IPS DF 4.7 (cell line): ENCODE results near the gene JAG2.

ENCODE experiments used
- DNase-seq: peaks from one replicate; pipeline ENCODE4 v3.0.0-alpha.2; 2013; ENCODE audit warnings: low spot score; ENCODE audit errors: extremely low read depth

Gene JAG2

DNA sequence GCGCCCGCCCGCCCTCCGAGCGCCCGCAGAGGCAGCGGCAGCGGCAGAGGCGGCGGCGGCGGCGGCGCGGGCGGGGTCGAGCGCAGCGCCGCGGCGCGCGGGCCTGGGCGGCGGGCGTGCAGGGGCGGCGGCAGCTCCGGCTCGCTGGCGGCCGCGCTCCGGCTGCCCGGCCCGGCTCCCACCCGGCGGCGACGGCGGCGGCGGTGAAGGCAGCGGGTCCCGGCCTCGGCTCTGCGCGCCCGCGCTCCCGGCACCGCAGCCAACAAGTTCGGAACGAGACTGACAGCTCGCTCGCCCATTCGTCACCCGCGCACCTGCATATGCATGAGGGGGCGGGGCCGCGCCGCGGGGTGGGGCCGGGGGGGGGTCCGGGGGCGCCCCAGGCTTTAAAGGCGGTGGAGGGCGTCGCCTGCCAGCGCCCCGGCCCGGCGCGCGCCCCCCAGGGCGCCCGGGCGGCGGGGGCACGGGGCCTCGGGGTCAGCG, at the start of gene JAG2:
Gene JAG2 (minus strand): TSS at position 281 of the 483 bp plus-strand sequence. CDS start 356 bp downstream, outside the sequence.
- no peak for DNase-seq

GRCh38 chr14:105217774-105218173, 49.2 kb upstream of the JAG2 start:
- DNase-seq: no peak

DNA sequence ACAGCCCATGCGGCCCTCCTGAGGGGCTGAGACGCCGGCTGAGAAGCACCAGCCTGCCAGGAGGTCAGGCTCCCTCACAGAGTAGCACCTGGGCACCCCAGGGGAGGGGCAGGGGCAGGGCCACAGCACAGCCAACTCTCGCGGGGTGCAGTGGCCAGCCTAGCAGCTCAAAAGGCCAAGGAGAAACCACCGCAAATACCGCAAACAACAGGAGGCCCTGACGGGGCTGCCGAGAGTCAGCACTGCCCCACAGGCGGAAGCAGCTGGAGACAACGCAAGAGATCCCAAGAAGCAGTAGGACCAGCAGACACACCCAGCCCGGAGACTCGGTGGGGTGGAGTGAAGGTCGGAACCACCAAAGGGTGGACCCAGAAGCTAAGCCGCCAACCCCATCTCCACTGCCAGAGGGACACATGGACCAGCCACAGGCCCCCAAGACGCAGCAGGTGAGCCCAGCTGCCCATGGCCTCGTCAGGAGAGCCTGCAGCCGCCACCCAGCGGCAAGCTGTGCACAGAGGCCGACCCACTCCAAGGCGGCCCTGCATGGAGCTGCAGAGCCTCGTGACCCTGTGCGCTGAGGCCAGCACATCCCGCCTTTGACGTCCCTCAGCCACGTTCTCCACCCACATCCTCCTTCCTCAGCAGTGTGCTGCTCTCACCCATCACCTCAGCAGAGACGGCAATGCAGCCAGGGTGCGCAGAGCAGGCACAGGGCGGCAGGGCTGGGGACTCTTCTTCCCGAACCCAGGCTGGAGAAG, 48.1 kb upstream of the JAG2 start:
- no peak for DNase-seq

GRCh38 chr14:105215602-105216001, 47.0 kb upstream of the JAG2 start:
- DNase-seq: no peak

GRCh38 chr14:105214324-105214915, 45.8 kb upstream of the JAG2 start:
- DNase-seq: no peak

DNA sequence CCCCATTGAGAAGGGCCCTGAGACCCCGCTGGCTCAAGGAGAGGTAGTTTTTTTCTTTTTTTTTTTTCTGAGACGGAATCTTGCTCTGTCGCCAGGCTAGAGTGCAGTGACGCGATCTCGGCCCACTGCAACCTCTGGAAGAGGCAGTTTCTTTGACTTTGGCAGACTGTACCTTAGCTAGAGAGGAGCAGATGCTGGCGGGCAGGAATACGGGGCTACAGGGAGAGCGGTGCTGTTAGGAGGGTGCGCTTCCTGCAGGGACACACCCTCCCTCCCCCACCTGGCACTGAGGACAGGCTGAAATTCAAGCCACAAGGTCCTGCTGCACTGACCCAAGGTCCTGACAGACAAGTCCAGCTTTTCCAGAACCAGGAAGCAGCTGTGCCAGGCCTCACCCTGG, 44.8 kb upstream of the JAG2 start:
- no peak for DNase-seq

DNA sequence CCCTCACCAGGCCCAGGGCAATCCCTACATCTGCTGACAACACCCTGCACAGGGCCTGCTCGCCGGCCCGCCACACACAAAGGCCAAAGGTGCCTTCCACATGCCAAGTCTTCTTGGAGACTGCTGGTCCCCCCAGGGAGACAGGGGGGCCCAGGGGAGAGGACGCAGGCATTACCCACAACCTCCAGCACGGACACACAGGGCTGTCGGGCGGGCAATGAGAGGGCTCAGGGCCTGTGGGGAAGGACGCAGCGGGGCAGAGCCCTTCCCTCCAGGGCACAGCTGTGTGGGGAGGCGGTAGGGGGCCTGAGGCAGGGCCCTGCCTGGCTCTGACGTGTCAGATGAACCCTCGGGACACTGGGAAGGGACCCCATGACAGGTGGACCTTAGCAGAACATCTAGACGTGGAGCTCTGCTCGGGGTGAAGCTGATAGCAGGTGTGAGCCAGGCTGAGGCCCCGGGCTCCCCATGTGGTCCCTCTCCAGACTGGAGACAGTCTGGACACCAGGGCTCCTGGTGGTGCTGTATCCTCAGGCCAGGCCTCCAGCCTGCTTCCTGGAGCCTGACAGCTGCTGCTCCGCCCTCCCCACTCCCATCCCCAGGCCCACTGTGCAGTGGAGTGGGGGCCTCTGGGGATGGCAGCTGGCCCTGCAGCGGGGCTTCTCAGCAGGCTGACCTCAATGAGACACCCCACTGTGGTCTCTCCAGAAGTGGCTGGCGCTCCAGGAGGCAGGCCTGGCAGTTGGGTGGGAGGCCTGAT, 44.1 kb upstream of the JAG2 start:
- no peak for DNase-seq

GRCh38 chr14:105211758-105212089, 43.1 kb upstream of the JAG2 start:
- DNase-seq: no peak

DNA sequence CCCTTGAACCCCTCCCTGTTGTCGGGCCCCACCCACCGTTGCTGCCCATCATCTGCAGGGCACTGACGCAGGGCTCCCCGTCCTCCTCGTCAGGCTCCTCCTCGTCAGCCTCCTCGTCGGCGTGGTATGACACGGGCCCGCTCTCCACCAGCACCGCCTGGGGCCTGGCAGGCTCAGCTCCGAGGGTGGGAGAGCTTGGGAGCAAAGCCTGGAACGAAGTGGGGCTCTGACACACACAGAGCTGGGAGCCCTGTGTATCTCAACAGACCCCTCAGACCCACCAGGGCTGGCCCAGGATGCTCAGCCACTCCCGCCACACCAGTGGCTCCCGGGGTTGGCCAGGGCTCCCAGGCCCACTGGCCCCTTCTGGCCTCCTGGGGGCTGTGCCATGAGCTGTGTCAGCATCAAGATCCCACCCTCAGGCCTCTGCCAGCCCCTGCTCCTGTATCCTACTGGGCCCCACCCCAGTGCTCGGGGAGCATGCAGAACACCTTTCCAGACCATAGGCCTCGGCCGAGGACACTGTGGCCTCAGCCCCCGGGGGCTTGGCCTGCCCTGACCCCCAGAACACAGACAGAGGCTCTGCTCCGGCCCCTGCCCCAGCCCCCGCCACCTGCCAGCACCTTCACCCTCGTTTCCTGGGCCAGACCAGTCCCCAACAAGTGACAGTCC, 42.6 kb upstream of the JAG2 start:
- DNase-seq: no peak

DNA sequence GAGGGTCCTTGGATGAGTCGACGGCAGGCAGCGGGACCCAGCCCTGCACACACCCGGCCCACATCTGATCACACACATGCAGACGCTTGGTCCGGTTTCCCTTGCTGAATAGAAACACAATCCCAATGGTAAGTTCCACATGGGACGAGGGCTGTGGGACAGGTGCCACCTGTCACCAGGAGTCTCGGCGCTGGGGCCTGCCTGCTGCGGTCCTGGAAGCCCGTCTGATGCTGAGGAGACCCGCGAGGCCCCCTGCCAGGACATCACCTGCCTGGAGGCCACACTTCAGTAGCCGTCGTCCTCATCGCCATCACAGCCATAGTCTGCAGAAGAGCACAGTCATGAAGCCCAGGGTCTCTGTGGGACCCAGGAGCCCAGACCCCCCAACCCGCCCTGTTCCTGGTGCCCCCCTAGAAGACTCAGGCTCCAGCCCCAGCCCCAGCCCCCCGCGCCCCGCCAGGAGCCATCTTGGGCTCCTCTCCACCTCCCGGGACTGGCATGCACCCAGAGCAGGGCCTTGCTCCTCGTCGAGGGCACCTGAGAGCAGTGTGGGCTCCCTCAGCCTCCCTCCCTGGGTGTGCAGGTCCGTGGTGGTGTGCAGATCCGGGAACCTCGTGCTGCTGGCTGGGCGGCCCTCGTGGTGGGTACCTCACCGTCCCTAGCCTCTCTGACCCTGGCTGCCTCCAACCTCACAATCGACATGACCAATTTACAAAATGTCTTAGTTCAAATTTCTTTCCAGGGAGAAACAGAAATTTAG, 41.9 kb upstream of the JAG2 start:
- DNase-seq: no peak

- DNase-seq: no peak
Measured at GRCh38 chr14:105209646-105210045, 41.1 kb upstream of the JAG2 start.

- DNase-seq: no peak
Measured at GRCh38 chr14:105209091-105209490, 40.5 kb upstream of the JAG2 start.

GRCh38 chr14:105208738-105209075, 40.1 kb upstream of the JAG2 start:
- no peak for DNase-seq

DNA sequence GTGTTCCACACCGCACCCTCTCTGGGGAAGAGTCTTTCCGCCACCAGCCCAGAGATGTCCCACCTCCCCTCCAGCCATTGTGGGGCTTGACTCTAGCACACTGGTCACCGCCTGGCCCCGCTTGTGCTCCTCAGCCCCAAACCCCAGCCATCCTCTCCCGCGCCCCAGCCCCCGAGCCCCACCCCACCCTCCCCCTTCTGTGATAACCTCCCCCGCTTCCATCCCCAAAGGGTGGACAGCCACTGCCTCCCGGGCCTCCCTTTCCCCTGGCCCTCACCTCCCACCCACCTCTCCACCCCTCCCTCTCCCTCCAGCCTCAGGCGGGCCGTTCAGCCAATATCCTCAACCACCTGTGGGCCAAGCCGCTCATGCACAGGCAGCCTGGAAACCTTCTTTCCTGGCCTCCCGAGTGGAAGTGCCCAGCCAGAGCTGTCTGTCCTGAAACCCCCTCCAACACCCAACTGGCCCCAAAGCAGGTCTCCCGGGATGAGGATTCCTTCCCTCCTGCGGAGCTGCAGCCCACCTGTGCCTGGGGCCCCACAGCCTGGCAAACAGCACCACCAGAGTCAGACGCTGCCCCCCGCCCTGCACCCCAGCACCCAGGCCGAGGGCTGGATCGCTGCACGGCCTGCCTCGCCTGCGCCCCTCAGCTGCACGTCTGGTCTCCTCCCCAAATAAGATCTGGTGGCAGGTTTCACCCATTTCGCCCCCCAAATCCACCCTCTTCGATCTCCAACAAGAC, 39.6 kb upstream of the JAG2 start:
- no peak for DNase-seq

DNA sequence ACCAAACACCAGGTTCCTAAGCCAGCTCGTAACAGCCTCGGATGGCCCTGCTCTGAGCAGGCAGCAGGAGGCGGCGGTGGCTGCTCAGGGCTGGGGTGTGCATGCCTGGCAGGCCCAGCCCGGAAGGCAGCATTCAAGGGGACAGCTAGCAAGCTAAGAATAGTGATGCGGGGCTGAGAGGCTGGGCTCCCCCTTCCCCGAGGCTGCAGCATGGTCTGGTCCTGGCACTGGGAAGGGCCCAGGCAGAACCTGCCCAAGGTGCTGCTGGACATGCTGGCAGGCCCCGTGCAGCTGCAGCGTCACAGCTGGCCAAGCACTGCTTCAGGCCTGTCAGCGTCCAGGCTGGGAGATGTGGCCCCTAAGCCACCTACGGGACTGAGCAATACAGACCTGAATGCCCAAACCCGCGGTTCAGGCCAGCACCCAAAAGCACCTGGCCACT, 38.9 kb upstream of the JAG2 start:
- DNase-seq: no peak

DNA sequence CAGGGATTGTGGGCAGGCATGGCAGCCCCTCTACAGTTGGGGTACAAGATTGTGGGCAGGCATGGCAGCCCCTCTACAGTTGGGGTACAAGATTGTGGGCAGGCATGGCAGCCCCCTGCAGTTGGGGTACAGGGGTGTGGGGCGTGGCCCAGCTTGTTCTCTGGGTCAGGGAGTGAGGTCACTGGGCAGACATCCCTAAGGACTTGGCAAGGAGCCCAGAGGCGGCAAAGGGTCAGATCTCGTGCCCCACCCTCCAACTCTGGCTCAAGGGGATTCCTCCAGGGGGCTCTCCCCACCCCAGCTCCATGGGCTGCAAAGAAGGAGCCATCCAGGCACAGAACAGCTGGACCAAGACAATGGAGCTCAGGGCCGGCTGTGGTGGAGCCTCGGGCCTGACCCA, 38.3 kb upstream of the JAG2 start:
- DNase-seq: no peak

GRCh38 chr14:105205673-105206208, 37.2 kb upstream of the JAG2 start:
- DNase-seq: no peak

GRCh38 chr14:105204931-105205672, 36.5 kb upstream of the JAG2 start:
- DNase-seq: no peak

DNA sequence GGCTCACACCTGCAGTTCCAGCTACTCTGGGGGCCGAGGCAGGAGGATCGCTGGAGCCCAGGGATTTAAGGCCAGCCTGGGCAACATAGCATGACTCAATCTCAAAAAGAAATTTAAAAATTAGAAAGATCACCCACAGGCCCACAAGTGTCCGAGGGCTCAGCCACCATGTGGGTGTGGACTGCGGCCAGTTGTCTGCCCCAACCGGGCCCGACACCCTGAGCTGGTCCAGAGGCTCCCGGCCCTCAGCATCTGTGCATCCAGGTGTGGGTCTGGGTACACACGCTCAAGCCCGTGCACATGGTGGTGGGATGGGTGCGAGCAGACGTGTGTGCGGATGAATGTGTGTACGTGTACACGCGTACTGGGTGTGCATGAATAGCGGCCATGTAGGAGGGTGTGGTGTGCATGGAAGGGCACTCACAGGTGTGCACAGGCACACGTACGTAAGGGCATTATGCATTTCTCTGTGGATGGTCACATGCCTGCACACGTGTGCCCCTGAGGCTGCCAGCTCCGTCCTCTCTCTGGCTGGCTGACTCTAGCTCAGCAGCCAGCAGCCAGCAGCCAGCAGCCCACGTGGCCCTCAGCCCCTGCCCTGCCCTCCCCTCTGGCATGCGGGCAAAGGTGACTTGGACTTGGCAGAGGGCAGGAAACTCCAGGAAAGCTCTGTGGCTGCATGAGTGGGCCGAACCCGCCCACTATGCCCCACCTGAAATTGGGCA, 35.8 kb upstream of the JAG2 start:
- DNase-seq: no peak
